ENCODE data around the gene ZNG1E.
"Not testable (repeated sequence)": the region's sequence is repeated elsewhere in the genome, so short reads cannot be mapped to it uniquely, and the experiment has no call there.

DNA sequence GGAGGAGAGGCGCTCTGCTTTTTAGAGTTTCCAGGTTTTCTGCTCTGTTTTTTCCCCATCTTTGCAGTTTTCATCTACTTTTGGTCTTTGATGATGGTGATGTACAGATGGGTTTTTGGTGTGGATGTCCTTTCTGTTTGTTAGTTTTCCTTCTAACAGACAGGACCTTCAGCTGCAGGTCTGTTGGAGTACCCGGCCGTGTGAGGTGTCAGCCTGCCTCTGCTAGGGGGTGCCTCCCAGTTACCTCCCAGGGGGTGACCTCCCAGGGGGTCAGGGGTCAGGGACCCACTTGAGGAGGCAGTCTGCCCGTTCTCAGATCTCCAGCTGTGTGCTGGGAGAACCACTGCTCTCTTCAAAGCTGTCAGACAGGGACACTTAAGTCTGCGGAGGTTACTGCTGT, 38.7 kb downstream of the ZNG1E start:
- TF ChIP-seq, protein P1, sequence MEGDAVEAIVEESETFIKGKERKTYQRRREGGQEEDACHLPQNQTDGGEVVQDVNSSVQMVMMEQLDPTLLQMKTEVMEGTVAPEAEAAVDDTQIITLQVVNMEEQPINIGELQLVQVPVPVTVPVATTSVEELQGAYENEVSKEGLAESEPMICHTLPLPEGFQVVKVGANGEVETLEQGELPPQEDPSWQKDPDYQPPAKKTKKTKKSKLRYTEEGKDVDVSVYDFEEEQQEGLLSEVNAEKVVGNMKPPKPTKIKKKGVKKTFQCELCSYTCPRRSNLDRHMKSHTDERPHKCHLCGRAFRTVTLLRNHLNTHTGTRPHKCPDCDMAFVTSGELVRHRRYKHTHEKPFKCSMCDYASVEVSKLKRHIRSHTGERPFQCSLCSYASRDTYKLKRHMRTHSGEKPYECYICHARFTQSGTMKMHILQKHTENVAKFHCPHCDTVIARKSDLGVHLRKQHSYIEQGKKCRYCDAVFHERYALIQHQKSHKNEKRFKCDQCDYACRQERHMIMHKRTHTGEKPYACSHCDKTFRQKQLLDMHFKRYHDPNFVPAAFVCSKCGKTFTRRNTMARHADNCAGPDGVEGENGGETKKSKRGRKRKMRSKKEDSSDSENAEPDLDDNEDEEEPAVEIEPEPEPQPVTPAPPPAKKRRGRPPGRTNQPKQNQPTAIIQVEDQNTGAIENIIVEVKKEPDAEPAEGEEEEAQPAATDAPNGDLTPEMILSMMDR (IDR thresholded peaks at IDR 0.05 in 8 of 11, conservative IDR thresholded peaks at IDR 0.05 in 3 of 11): not testable (repeated sequence)
- TF ChIP-seq POLR2AphosphoS5 (IDR thresholded peaks at IDR 0.05): not testable (repeated sequence)

Data from spleen (tissue), 7 donors.